DOHH2 (cell line): ENCODE results near the gene EMP3.

Experiments
- H3F3A ChIP-seq: fragments of 200-600 bp; sonication (generic), shearing (Covaris generic); 2 replicates; pipeline ENCODE4 v1.6.0; 2016; ENCODE audit warnings: antibody characterized with exemption, mild to moderate bottlenecking; ENCODE audit not compliant: control insufficient read depth, insufficient read depth
- H3K27ac ChIP-seq: fragments of 200-600 bp; sonication (generic); 2 replicates; pipeline ENCODE4 v1.5.1; 2014; ENCODE audit warnings: low read depth, mild to moderate bottlenecking, low read length, moderate library complexity
- H3K27me3 ChIP-seq: fragments of 200-600 bp; sonication (generic); 2 replicates; pipeline ENCODE4 v1.6.1; 2014; ENCODE audit warnings: mild to moderate bottlenecking, low read length, mixed read lengths; ENCODE audit not compliant: control insufficient read depth
- H3K36me3 ChIP-seq: fragments of 200-600 bp; sonication (generic); 2 replicates; pipeline ENCODE4 v1.6.1; 2014; ENCODE audit warnings: mild to moderate bottlenecking, low read length, moderate library complexity, mixed read lengths; ENCODE audit not compliant: control insufficient read depth
- H3K4me1 ChIP-seq: fragments of 200-600 bp; sonication (generic); 2 replicates; pipeline ENCODE4 v1.6.1; 2014; ENCODE audit warnings: mild to moderate bottlenecking, low read length, mixed read lengths; ENCODE audit not compliant: control insufficient read depth
- H3K4me2 ChIP-seq: fragments of 200-600 bp; sonication (generic); 2 replicates; pipeline ENCODE4 v1.6.0; 2014; ENCODE audit warnings: mild to moderate bottlenecking, low read length, moderate library complexity
- H3K4me3 ChIP-seq: fragments of 200-600 bp; sonication (generic); 2 replicates; pipeline ENCODE4 v1.5.1; 2014; ENCODE audit warnings: mild to moderate bottlenecking, low read length, mixed read lengths
- H3K79me2 ChIP-seq: fragments of 200-600 bp; sonication (generic); 2 replicates; pipeline ENCODE4 v1.6.1; 2014; ENCODE audit warnings: mild to moderate bottlenecking, low read length, mixed read lengths; ENCODE audit not compliant: control insufficient read depth
- H3K9me2 ChIP-seq: fragments of 200-600 bp; sonication (generic); replicated peaks from 2 replicates; pipeline ENCODE4 v1.6.1; 2014; ENCODE audit warnings: mild to moderate bottlenecking, low read length, mixed read lengths; ENCODE audit not compliant: control insufficient read depth
- H3K9me3 ChIP-seq: fragments of 200-600 bp; sonication (generic); 2 replicates; pipeline ENCODE4 v1.6.1; 2014; ENCODE audit warnings: antibody characterized with exemption, low read length, mixed read lengths; ENCODE audit not compliant: control insufficient read depth, insufficient read depth
- H4K20me1 ChIP-seq: fragments of 200-600 bp; sonication (generic); 2 replicates; pipeline ENCODE4 v1.6.0; 2014; ENCODE audit warnings: low read depth, mild to moderate bottlenecking, antibody characterized with exemption, low read length, moderate library complexity; ENCODE audit not compliant: control insufficient read depth, insufficient read depth
- EZH2phosphoT487 ChIP-seq: fragments of 200-600 bp; sonication (generic); IDR thresholded peaks from 2 replicates; pipeline ENCODE4 v1.6.1; 2017; ENCODE audit warnings: borderline replicate concordance, mild to moderate bottlenecking, antibody characterized with exemption, low read length, moderate library complexity, mixed read lengths
- TF ChIP-seq, protein P1 (sequence below): fragments of 200-600 bp; sonication (generic); IDR thresholded peaks from one replicate; pipeline ENCODE4 v1.5.1; 2014; ENCODE audit warnings: antibody characterized with exemption, mild to moderate bottlenecking, low read depth, low read length; ENCODE audit not compliant: poor library complexity, severe bottlenecking

The EMP3 gene

GRCh38 chr19:48302600-48302959 is 22.8 kb upstream of the EMP3 start:
- H3K4me3 ChIP-seq, result no peak overlapping the region
- H3F3A ChIP-seq, result no peaks in the 10 kb centered on the region
- H3K27ac ChIP-seq, result no peak overlapping the region
- H3K9me2 ChIP-seq, result no peaks in the 10 kb centered on the region
- no peaks in the 10 kb centered on the region for H3K9me3 ChIP-seq
- no peaks in the 10 kb centered on the region for H3K4me1 ChIP-seq
- H3K79me2 ChIP-seq, result no peaks in the 10 kb centered on the region
- H3K27me3 ChIP-seq, result peaks cover 6% of the 10 kb centered on the region; the same call in 1 of the 2 replicates
- H3K36me3 ChIP-seq, result no peaks in the 10 kb centered on the region
- no peaks in the 10 kb centered on the region for H4K20me1 ChIP-seq
- no peak for TF ChIP-seq EZH2phosphoT487
- TF ChIP-seq, protein P1, sequence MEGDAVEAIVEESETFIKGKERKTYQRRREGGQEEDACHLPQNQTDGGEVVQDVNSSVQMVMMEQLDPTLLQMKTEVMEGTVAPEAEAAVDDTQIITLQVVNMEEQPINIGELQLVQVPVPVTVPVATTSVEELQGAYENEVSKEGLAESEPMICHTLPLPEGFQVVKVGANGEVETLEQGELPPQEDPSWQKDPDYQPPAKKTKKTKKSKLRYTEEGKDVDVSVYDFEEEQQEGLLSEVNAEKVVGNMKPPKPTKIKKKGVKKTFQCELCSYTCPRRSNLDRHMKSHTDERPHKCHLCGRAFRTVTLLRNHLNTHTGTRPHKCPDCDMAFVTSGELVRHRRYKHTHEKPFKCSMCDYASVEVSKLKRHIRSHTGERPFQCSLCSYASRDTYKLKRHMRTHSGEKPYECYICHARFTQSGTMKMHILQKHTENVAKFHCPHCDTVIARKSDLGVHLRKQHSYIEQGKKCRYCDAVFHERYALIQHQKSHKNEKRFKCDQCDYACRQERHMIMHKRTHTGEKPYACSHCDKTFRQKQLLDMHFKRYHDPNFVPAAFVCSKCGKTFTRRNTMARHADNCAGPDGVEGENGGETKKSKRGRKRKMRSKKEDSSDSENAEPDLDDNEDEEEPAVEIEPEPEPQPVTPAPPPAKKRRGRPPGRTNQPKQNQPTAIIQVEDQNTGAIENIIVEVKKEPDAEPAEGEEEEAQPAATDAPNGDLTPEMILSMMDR, result no peak
- no peak overlapping the region for H3K4me2 ChIP-seq

- peaks cover 6% of the 10 kb centered on the region; the same call in 1 of the 2 replicates for H3K27me3 ChIP-seq
- no peaks in the 10 kb centered on the region for H3K9me2 ChIP-seq
- H3F3A ChIP-seq, result no peaks in the 10 kb centered on the region
- H3K27ac ChIP-seq, result no peak overlapping the region
- H3K4me1 ChIP-seq, result peaks cover under 1% of the 10 kb centered on the region; the same call in 1 of the 2 replicates
- no peaks in the 10 kb centered on the region for H3K9me3 ChIP-seq
- H3K4me3 ChIP-seq, result no peak overlapping the region
- H3K4me2 ChIP-seq, result no peak overlapping the region
- no peaks in the 10 kb centered on the region for H4K20me1 ChIP-seq
- no peaks in the 10 kb centered on the region for H3K79me2 ChIP-seq
- H3K36me3 ChIP-seq, result no peaks in the 10 kb centered on the region
- TF ChIP-seq EZH2phosphoT487, result no peak
- TF ChIP-seq, protein P1, result no peak
Observed at GRCh38 chr19:48303367-48303766, 22.0 kb upstream of the EMP3 start.

GRCh38 chr19:48303866-48304265 is 21.5 kb upstream of the EMP3 start:
- Histone ChIP-seq H3K4me3 (no peak overlapping the region), H3K79me2 (no peaks in the 10 kb centered on the region), H3K9me2 (no peaks in the 10 kb centered on the region), H3K9me3 (no peaks in the 10 kb centered on the region), H4K20me1 (no peaks in the 10 kb centered on the region), H3K36me3 (no peaks in the 10 kb centered on the region), H3K4me2 (no peak overlapping the region), H3F3A (no peaks in the 10 kb centered on the region), H3K27me3 (peaks cover 6% of the 10 kb centered on the region; the same call in 1 of the 2 replicates), H3K27ac (no peak overlapping the region), H3K4me1 (peaks cover 6% of the 10 kb centered on the region; the same call in 1 of the 2 replicates)
- TF ChIP-seq, protein P1, result no peak
